Right lobe of liver (tissue), 4 donors: ENCODE results near the gene GALNT16.

Source experiments
- CTCF ChIP-seq, 4 donors: fragments of 200-600 bp in 3 of 4; fragments of 450-650 bp in 1 of 4; IDR thresholded peaks; one replicate each; pipeline versions ENCODE4 v1.5.1 to v1.8.0; 2016 to 2022; ENCODE audit warnings: antibody characterized with exemption in 4 of 4, mild to moderate bottlenecking in 2 of 4
- POLR2A ChIP-seq: fragments of 450-650 bp; IDR thresholded peaks from one replicate; pipeline ENCODE4 v1.6.1; 2017; ENCODE audit warnings: antibody characterized with exemption, mild to moderate bottlenecking
- donor health status: DM: no; HTN: no; CAD: no.
- donor health status: DM: no; HTN: no; CAD: no.
- donor health status: DM: no; HTN: yes; CAD: no.

- TF ChIP-seq CTCF (IDR thresholded peaks at IDR 0.05) (no peak), POLR2A (no peak)
These were observed 118.3 kb downstream of the GALNT16 start for GRCh38 chr14:69378274-69378673.
